NT2/D1 (cell line): ENCODE data around the gene BSG.

Experiments used
- SUZ12 ChIP-seq: IDR thresholded peaks from 2 replicates; pipeline ENCODE4 v1.6.1; 2011; ENCODE audit not compliant: insufficient read length, insufficient read depth; ENCODE audit errors: extremely low read depth
- YY1 ChIP-seq: IDR thresholded peaks from 2 replicates; pipeline ENCODE4 v1.6.1; 2011; ENCODE audit not compliant: insufficient read length, insufficient read depth

GRCh38 chr19:580274-580835 is 8.0 kb downstream of the BSG start:
- no peak for TF ChIP-seq YY1
- TF ChIP-seq SUZ12 = no peak
